ENCODE data around the gene ZMAT5.

Gene ZMAT5

GRCh38 chr22:29740216-29740615 lies 26.6 kb downstream of the ZMAT5 start:
- DNase-seq (ENCODE audit: low spot score) (no peak), ATAC-seq (ENCODE audit: low read depth) (no peak)
- no peak overlapping the region for H3K27ac ChIP-seq (ENCODE audit: poor library complexity, severe bottlenecking)
- H3K9me3 ChIP-seq (ENCODE audit: severe bottlenecking), result no peaks in the 10 kb centered on the region
- H3K4me1 ChIP-seq (ENCODE audit: insufficient read depth, poor library complexity, severe bottlenecking), result peaks cover 7% of the 10 kb centered on the region
- TF ChIP-seq CTCF (IDR thresholded peaks at IDR 0.05; ENCODE audit: poor library complexity, severe bottlenecking), result no peak
- H3K4me3 ChIP-seq (ENCODE audit: severe bottlenecking), result no peak overlapping the region
- no peaks in the 10 kb centered on the region for H3K27me3 ChIP-seq (ENCODE audit: insufficient read depth, poor library complexity, severe bottlenecking)
- 0 out of 2 replicates have a peak, but pooled peaks cover 3% of the 10 kb centered on the region for H3K36me3 ChIP-seq (ENCODE audit: low read depth)

- no peak for TF ChIP-seq CTCF (IDR thresholded peaks at IDR 0.05; ENCODE audit: poor library complexity, severe bottlenecking)
- no peaks in the 10 kb centered on the region for H3K9me3 ChIP-seq (ENCODE audit: severe bottlenecking)
- H3K27ac ChIP-seq (ENCODE audit: poor library complexity, severe bottlenecking), result no peak overlapping the region
- H3K4me3 ChIP-seq (ENCODE audit: severe bottlenecking), result no peak overlapping the region
- H3K27me3 ChIP-seq (ENCODE audit: insufficient read depth, poor library complexity, severe bottlenecking), result no peaks in the 10 kb centered on the region
- ATAC-seq (ENCODE audit: low read depth) (no peak), DNase-seq (ENCODE audit: low spot score) (no peak)
- 0 out of 2 replicates have a peak, but pooled peaks cover 3% of the 10 kb centered on the region for H3K36me3 ChIP-seq (ENCODE audit: low read depth)
- peaks cover under 1% of the 10 kb centered on the region for H3K4me1 ChIP-seq (ENCODE audit: insufficient read depth, poor library complexity, severe bottlenecking)
These were observed 27.4 kb downstream of the ZMAT5 start for GRCh38 chr22:29739346-29739875.

- DNase-seq (ENCODE audit: low spot score) (no peak), ATAC-seq (ENCODE audit: low read depth) (no peak)
- 0 out of 2 replicates have a peak, but pooled peaks cover 3% of the 10 kb centered on the region for H3K36me3 ChIP-seq (ENCODE audit: low read depth)
- H3K27ac ChIP-seq (ENCODE audit: poor library complexity, severe bottlenecking), result no peak overlapping the region
- no peaks in the 10 kb centered on the region for H3K4me1 ChIP-seq (ENCODE audit: insufficient read depth, poor library complexity, severe bottlenecking)
- no peak overlapping the region for H3K4me3 ChIP-seq (ENCODE audit: severe bottlenecking)
- no peaks in the 10 kb centered on the region for H3K27me3 ChIP-seq (ENCODE audit: insufficient read depth, poor library complexity, severe bottlenecking)
- TF ChIP-seq CTCF (IDR thresholded peaks at IDR 0.05; ENCODE audit: poor library complexity, severe bottlenecking), result no peak
- no peaks in the 10 kb centered on the region for H3K9me3 ChIP-seq (ENCODE audit: severe bottlenecking)
These were observed 28.5 kb downstream of the ZMAT5 start for GRCh38 chr22:29738118-29738815.

GRCh38 chr22:29737251-29738117 lies 29.3 kb downstream of the ZMAT5 start:
- no peak for DNase-seq (ENCODE audit: low spot score)
- TF ChIP-seq CTCF (IDR thresholded peaks at IDR 0.05; ENCODE audit: poor library complexity, severe bottlenecking), result no peak
- no peaks in the 10 kb centered on the region for H3K9me3 ChIP-seq (ENCODE audit: severe bottlenecking)
- no peak for ATAC-seq (ENCODE audit: low read depth)
- no peaks in the 10 kb centered on the region for H3K4me1 ChIP-seq (ENCODE audit: insufficient read depth, poor library complexity, severe bottlenecking)
- no peak overlapping the region for H3K27ac ChIP-seq (ENCODE audit: poor library complexity, severe bottlenecking)
- H3K27me3 ChIP-seq (ENCODE audit: insufficient read depth, poor library complexity, severe bottlenecking), result no peaks in the 10 kb centered on the region
- H3K4me3 ChIP-seq (ENCODE audit: severe bottlenecking), result no peak overlapping the region
- 0 out of 2 replicates have a peak, but pooled peaks cover 3% of the 10 kb centered on the region for H3K36me3 ChIP-seq (ENCODE audit: low read depth)
